ENCODE data around the gene ARL4A. TPM values are rescaled to one million over a fixed set of nuclear protein-coding genes. Genes with fewer than 3 reads are reported as not detected.

Gene ARL4A
- total and polyA plus RNA-seq, 9 donors: 4.6 to 32.2 (median 10.4) TPM

DNA sequence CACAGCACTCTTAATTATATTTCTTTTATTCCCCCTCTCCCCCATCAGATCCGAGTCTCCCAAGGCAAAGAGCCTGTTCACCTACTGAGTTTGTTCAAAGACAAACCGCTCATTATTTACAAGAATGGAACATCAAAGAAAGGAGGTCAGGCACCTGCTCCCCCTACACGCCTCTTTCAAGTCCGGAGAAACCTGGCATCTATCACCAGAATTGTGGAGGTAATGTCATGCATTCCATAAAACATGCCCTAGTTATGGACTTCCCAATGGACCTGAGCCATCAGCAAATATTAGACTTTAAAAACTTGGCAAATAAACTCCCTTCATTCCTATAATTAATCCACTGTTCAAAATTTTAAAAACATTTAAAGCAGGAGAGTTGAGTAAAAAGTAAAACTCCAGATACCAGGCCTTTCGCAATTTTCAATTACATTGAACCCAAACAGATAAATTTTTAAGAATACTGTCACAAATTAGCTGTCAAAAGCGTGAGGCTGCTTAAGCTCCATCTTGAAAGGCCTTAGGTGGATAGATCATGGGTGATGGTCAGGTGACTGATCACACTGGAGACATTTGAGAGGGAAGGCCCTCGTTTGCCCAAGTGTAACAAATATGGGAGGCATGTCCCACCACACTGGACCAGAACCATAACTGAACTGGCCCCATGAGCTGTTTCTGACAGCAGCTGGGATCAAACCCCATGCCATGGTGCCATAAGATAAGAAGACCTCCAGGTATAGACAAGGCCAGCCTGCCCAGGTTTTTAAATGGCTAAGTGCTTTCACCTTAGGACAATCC is 46.9 kb upstream of the ARL4A start:
- Histone ChIP-seq H3K27me3 (no peaks in the 10 kb centered on the region), H3K27ac (no peak overlapping the region), H3K9me3 (no peaks in the 10 kb centered on the region), H3K4me1 (ENCODE audit: insufficient read depth) (no peaks in the 10 kb centered on the region), H3K4me3 (no peak overlapping the region), H3K36me3 (no peaks in the 10 kb centered on the region)
- TF ChIP-seq, protein P1, sequence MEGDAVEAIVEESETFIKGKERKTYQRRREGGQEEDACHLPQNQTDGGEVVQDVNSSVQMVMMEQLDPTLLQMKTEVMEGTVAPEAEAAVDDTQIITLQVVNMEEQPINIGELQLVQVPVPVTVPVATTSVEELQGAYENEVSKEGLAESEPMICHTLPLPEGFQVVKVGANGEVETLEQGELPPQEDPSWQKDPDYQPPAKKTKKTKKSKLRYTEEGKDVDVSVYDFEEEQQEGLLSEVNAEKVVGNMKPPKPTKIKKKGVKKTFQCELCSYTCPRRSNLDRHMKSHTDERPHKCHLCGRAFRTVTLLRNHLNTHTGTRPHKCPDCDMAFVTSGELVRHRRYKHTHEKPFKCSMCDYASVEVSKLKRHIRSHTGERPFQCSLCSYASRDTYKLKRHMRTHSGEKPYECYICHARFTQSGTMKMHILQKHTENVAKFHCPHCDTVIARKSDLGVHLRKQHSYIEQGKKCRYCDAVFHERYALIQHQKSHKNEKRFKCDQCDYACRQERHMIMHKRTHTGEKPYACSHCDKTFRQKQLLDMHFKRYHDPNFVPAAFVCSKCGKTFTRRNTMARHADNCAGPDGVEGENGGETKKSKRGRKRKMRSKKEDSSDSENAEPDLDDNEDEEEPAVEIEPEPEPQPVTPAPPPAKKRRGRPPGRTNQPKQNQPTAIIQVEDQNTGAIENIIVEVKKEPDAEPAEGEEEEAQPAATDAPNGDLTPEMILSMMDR (IDR thresholded peaks at IDR 0.05): no peak
- no peak for TF ChIP-seq POLR2A (IDR thresholded peaks at IDR 0.05)
- 56 to 63% (median 61%) methylated on average over 7 of the region's 7 CpGs for WGBS, 3 donors
- no peak for DNase-seq
- intact Hi-C loops (cut with DNase I): no loop called here

DNA sequence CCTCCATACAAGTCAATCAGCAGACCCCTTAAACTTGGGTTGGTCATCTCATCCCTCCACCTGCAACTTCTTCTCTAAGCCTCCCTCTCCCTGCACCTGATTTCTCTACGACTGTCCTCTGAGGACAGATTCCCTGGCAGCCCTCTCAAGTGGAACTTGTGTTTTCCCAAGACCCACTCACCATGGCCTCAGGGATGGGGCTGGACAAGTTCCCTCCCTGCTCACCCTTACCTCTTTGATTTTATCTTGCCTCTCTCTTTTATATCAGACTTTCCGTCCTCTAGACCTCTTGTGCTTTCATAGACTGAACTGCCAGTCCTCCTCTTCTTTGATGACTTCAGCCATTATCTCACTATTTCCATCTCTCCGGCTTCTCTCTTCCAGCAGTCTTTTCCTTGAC is 46.2 kb upstream of the ARL4A start:
- Histone ChIP-seq H3K27me3 (no peaks in the 10 kb centered on the region), H3K4me3 (no peak overlapping the region), H3K27ac (no peak overlapping the region), H3K4me1 (ENCODE audit: insufficient read depth) (no peaks in the 10 kb centered on the region), H3K36me3 (no peaks in the 10 kb centered on the region), H3K9me3 (no peaks in the 10 kb centered on the region)
- TF ChIP-seq POLR2A (IDR thresholded peaks at IDR 0.05) (no peak), EP300 (IDR thresholded peaks at IDR 0.05) (no peak)
- TF ChIP-seq, protein P1 (IDR thresholded peaks at IDR 0.05): no peak
- WGBS, 3 donors: 59 to 95% (median 92%) methylated on average over 3 of the region's 3 CpGs
- intact Hi-C loops (cut with DNase I): no loop called here
- DNase-seq: no peak

DNA sequence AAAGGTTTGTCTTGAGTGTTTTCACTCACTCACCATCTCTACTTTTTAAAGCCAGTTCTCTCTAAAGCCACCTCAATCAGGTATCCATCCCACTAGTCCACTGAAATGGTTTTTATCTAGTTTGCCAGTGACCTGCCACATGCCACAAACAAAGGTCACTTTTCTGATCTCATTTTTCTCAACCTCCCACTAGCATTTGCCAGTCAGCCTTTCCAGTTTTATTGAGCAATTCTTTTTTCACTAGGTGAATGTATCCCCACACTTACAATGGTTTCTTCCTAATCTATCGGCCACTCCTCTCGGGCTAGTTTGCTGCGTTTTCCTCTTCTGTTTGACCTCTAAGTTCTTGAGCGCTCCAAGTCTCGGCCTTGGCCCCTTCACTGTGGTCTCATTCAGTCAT is 44.9 kb upstream of the ARL4A start:
- Histone ChIP-seq H3K4me1 (ENCODE audit: insufficient read depth) (no peaks in the 10 kb centered on the region), H3K27ac (no peak overlapping the region), H3K27me3 (no peaks in the 10 kb centered on the region), H3K9me3 (no peaks in the 10 kb centered on the region), H3K4me3 (no peak overlapping the region), H3K36me3 (no peaks in the 10 kb centered on the region)
- no peak for DNase-seq
- intact Hi-C loops (cut with DNase I): no loop called here
- WGBS, 3 donors: 92 to 94% (median 93%) methylated on average over 5 of the region's 5 CpGs
- TF ChIP-seq, protein P1 (IDR thresholded peaks at IDR 0.05): no peak
- TF ChIP-seq EP300 (IDR thresholded peaks at IDR 0.05) (no peak), POLR2A (IDR thresholded peaks at IDR 0.05) (no peak)

DNA sequence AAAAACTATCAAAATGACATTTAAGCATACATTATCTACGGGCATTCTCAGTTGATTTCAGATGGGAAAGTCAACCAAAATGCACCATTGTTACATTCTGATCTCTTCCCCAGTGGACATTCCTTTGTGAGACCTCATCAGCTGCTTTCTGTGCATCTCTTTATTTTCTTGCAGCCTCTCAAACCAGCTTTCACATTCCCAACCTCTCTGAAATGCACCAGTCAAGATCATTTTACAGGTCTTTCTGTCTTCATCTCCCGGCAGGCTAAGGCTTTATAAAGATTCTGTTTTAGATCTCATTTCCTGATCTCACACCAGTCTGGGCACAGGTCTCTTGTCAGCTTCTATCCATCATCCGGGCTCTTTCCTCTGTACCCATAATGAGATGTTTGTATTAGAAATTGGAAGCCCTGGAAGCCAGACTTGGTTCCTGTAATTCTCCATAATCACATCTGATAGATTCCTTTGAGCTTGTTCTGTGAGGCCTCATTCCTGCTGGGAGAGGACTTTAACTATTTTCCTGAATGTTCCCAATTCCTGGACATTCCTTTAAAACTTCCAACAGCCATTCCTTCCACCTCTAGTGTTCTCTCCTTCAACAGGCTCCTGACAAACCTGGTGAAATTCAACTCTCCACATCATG is 44.3 kb upstream of the ARL4A start:
- H3K4me3 ChIP-seq: no peak overlapping the region
- no peak for DNase-seq
- WGBS, 3 donors: 85 to 86% (median 85%) methylated on average over 3 of the region's 3 CpGs
- H3K9me3 ChIP-seq: no peaks in the 10 kb centered on the region
- no peak overlapping the region for H3K27ac ChIP-seq
- no peaks in the 10 kb centered on the region for H3K4me1 ChIP-seq (ENCODE audit: insufficient read depth)
- intact Hi-C loops (cut with DNase I): no loop called here
- TF ChIP-seq, protein P1 (IDR thresholded peaks at IDR 0.05): no peak
- TF ChIP-seq POLR2A (IDR thresholded peaks at IDR 0.05) (no peak), EP300 (IDR thresholded peaks at IDR 0.05) (no peak)
- H3K36me3 ChIP-seq: no peaks in the 10 kb centered on the region
- H3K27me3 ChIP-seq: no peaks in the 10 kb centered on the region
